HTR-8/SVneo (cell line): Measurements from ENCODE around the gene RAB36.

Experiments used
- DNase-seq: peaks from one replicate; pipeline ENCODE4 v3.0.0; 2011; ENCODE audit warnings: low spot score, mixed read lengths; ENCODE audit not compliant: insufficient read length
- FAIRE-seq: peaks from 2 replicates; lab custom pipeline; 2011; peaks lifted over from hg19 to GRCh38; lab: Jason Lieb, UNC

The RAB36 gene

GRCh38 chr22:23119494-23120414 lies 25.5 kb upstream of the RAB36 start:
- DNase-seq (no peak), FAIRE-seq (no peak)

GRCh38 chr22:23120415-23120899 lies 24.8 kb upstream of the RAB36 start:
- no peak for DNase-seq
- no peak for FAIRE-seq

- no peak for FAIRE-seq
Observed at GRCh38 chr22:23121000-23121421, 24.3 kb upstream of the RAB36 start.

GRCh38 chr22:23121424-23121823 lies 23.9 kb upstream of the RAB36 start:
- FAIRE-seq, result no peak
- DNase-seq, result no peak

More at GRCh38 chr22:23121000-23121421, 24.3 kb upstream of the RAB36 start:
- DNase-seq, result no peak

GRCh38 chr22:23122216-23122957 lies 22.9 kb upstream of the RAB36 start:
- no peak for DNase-seq
- FAIRE-seq, result no peak

GRCh38 chr22:23122992-23123803 lies 22.1 kb upstream of the RAB36 start:
- FAIRE-seq, result no peak

GRCh38 chr22:23123804-23124254 lies 21.4 kb upstream of the RAB36 start:
- DNase-seq, result no peak
- no peak for FAIRE-seq

More at GRCh38 chr22:23122992-23123803, 22.1 kb upstream of the RAB36 start:
- DNase-seq, result no peak

GRCh38 chr22:23124611-23125511 lies 20.4 kb upstream of the RAB36 start:
- no peak for DNase-seq
- FAIRE-seq, result no peak

GRCh38 chr22:23125512-23126103 lies 19.7 kb upstream of the RAB36 start:
- FAIRE-seq, result no peak
- no peak for DNase-seq

GRCh38 chr22:23126165-23127054 lies 18.9 kb upstream of the RAB36 start:
- FAIRE-seq (no peak), DNase-seq (no peak)

GRCh38 chr22:23127055-23127756 lies 18.1 kb upstream of the RAB36 start:
- DNase-seq (no peak), FAIRE-seq (no peak)

GRCh38 chr22:23127788-23128187 lies 17.5 kb upstream of the RAB36 start:
- no peak for FAIRE-seq
- DNase-seq, result no peak

GRCh38 chr22:23128269-23129108 lies 16.8 kb upstream of the RAB36 start:
- no peak for FAIRE-seq
- peak; percentile 61 for DNase-seq

- no peak for FAIRE-seq
- no peak for DNase-seq
Observed at GRCh38 chr22:23129149-23129548, 16.1 kb upstream of the RAB36 start.

- FAIRE-seq (no peak), DNase-seq (no peak)
Observed at GRCh38 chr22:23130697-23131096, 14.6 kb upstream of the RAB36 start.

- DNase-seq, result no peak
- FAIRE-seq, result no peak
Observed at GRCh38 chr22:23131931-23132330, 13.3 kb upstream of the RAB36 start.
